T-helper 2 cell treated with Interferon-gamma antibody and Interleukin-4, amounts not matched to agents 100 ng/mL and 5 ng/mL, for 36 hours (primary cell): ENCODE measurements around the gene KIRREL3. TPM values are rescaled to one million over a fixed set of nuclear protein-coding genes. Genes with fewer than 3 reads are reported as not detected.
"Not testable (repeated sequence)": the region's sequence is repeated elsewhere in the genome, so short reads cannot be mapped to it uniquely, and the experiment has no call there.

Experiments
- intact Hi-C: fragments of 100-400 bp; cut with micrococcal nuclease; formaldehyde crosslinking; loops from one replicate; pipeline ENCODE4 v1.15.1; 2023
- total RNA-seq: library from RNA; stranded (reverse); gene quantifications from 2 replicates; pipeline ENCODE4 v1.2.3, GENCODE V29; 2022

Gene KIRREL3
- total RNA-seq, 1 donor from 2014 or later, result not detected

GRCh38 chr11:126392633-126393013 is 607.9 kb downstream of the KIRREL3 start:
- intact Hi-C loops, result no loop called here

- intact Hi-C loops, result no loop called here
Observed at GRCh38 chr11:126391970-126392632, 608.5 kb downstream of the KIRREL3 start.

- intact Hi-C loops, result no loop called here
Observed at GRCh38 chr11:126391286-126391954, 609.1 kb downstream of the KIRREL3 start.

- intact Hi-C loops, result no loop called here
Observed at GRCh38 chr11:126390272-126390867, 610.2 kb downstream of the KIRREL3 start.

GRCh38 chr11:126387857-126388256 is 612.7 kb downstream of the KIRREL3 start:
- intact Hi-C loops, result no loop called here

- intact Hi-C loops, result not testable (repeated sequence)
Observed at GRCh38 chr11:126386729-126387071, 613.9 kb downstream of the KIRREL3 start.

GRCh38 chr11:126385991-126386728 is 614.4 kb downstream of the KIRREL3 start:
- intact Hi-C loops, result no loop called here

- intact Hi-C loops, result no loop called here
Observed at GRCh38 chr11:126384449-126385070, 616.0 kb downstream of the KIRREL3 start.

GRCh38 chr11:126383339-126384335 is 616.9 kb downstream of the KIRREL3 start:
- intact Hi-C loops, result no loop called here

- intact Hi-C loops, result not testable (repeated sequence)
Observed at GRCh38 chr11:126382641-126383040, 617.9 kb downstream of the KIRREL3 start.

- intact Hi-C loops, result not testable (repeated sequence)
Observed at GRCh38 chr11:126381960-126382359, 618.6 kb downstream of the KIRREL3 start.

GRCh38 chr11:126380909-126381308 is 619.7 kb downstream of the KIRREL3 start:
- intact Hi-C loops, result no loop called here

- intact Hi-C loops, result no loop called here
Observed at GRCh38 chr11:126378763-126379162, 621.8 kb downstream of the KIRREL3 start.

- intact Hi-C loops, result no loop called here
Observed at GRCh38 chr11:126375726-126376125, 624.8 kb downstream of the KIRREL3 start.

GRCh38 chr11:126374562-126375300 is 625.8 kb downstream of the KIRREL3 start:
- intact Hi-C loops, result not testable (repeated sequence)

- intact Hi-C loops, result not testable (repeated sequence)
Observed at GRCh38 chr11:126373389-126374066, 627.0 kb downstream of the KIRREL3 start.
